ENCODE measurements around the gene IL1RL1.

Gene IL1RL1

GRCh38 chr2:102337481-102338386 lies 26.4 kb downstream of the IL1RL1 start:
- DNase-seq = no peak

- DNase-seq = no peak
These were observed 29.4 kb downstream of the IL1RL1 start for GRCh38 chr2:102340778-102341177.

GRCh38 chr2:102342888-102343287 lies 31.5 kb downstream of the IL1RL1 start:
- DNase-seq = no peak

GRCh38 chr2:102344397-102344796 lies 33.0 kb downstream of the IL1RL1 start:
- no peak for DNase-seq

GRCh38 chr2:102345329-102345920 lies 34.1 kb downstream of the IL1RL1 start:
- no peak for DNase-seq

- DNase-seq = no peak
These were observed 35.2 kb downstream of the IL1RL1 start for GRCh38 chr2:102346381-102347130.

GRCh38 chr2:102350137-102350793 lies 38.9 kb downstream of the IL1RL1 start:
- no peak for DNase-seq

- DNase-seq = peak; percentile 71
These were observed 44.4 kb downstream of the IL1RL1 start, which contains the start of gene IL18R1 for GRCh38 chr2:102355526-102356380. TSS of gene IL18R1 (plus strand) at chr2:102355796. CDS start at chr2:102362661, 6,865 bp downstream.

- DNase-seq = no peak
These were observed 45.0 kb downstream of the IL1RL1 start for GRCh38 chr2:102356381-102356712.

GRCh38 chr2:102356741-102357140 lies 45.4 kb downstream of the IL1RL1 start:
- no peak for DNase-seq

GRCh38 chr2:102357937-102358336 lies 46.6 kb downstream of the IL1RL1 start:
- DNase-seq = no peak

- no peak for DNase-seq
These were observed 47.1 kb downstream of the IL1RL1 start for GRCh38 chr2:102358496-102358895.

- no peak for DNase-seq
These were observed 48.2 kb downstream of the IL1RL1 start for GRCh38 chr2:102359527-102359926.

GRCh38 chr2:102361632-102362241 lies 50.4 kb downstream of the IL1RL1 start:
- DNase-seq = no peak

- DNase-seq = no peak
These were observed 54.4 kb downstream of the IL1RL1 start for GRCh38 chr2:102365763-102366162.

GRCh38 chr2:102366406-102367112 lies 55.2 kb downstream of the IL1RL1 start:
- no peak for DNase-seq

GRCh38 chr2:102367331-102367971 lies 56.1 kb downstream of the IL1RL1 start:
- peak; percentile 40 for DNase-seq

- no peak for DNase-seq
These were observed 57.2 kb downstream of the IL1RL1 start for GRCh38 chr2:102368461-102369109.

GRCh38 chr2:102369866-102370265 lies 58.5 kb downstream of the IL1RL1 start:
- DNase-seq = no peak

- DNase-seq = no peak
These were observed 64.8 kb downstream of the IL1RL1 start for GRCh38 chr2:102376052-102376591.

Data from activated naive CD4-positive, alpha-beta T cell treated with anti-CD3 and anti-CD28 coated beads, Interleukin-2, amount 50 U/mL, for 16 hours (primary cell).